ENCODE results near the gene RND1.

DNA sequence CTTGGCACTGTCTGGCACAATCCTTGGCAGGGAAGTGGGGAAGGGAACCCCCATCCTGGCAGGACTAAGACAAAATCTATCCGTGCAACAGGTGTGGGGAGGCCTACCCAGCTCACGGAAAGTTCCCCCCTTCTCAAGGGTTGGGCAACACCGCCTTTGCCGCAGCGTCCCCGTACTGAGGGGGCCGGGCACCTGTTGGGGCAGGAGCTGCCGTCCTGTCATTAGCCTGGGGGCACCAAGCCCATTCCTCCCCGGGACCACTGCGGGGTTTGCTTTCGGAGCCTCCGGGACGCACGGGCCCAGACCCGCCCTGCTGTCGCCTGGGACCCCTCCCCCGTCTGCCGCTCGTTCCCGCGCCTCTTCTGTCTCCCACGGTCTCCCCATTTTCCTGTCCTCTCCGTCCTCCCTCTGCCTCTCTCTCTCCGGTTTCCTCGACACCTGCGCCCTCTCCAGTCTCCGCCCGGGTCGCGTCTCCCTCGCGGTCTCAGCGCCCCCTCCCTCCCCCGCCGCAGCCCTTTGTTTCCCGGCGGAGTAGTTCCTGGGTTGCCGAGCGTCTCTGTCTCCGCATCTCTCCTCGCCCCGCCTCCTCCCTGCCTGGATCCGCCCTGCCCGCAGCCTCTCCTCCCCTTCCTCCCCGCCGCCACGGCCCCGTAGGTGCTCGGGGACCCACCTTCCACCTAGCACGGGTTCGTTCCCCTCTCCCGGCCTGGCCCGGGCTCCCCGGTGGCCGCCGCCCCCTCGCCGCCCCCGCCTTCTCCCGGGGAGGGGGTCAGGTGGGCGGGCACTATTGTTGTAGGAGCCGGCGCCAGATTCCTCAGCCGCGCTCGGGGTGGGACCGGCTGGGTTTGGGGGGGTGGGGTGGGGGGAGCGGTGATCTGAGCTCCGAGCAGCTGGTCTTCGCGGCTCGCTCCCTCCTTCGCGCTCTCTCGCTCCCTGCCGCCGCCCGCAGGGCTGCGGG is 47.5 kb downstream of the RND1 start, which contains the start of gene CACNB3:
- TF ChIP-seq, protein P1, sequence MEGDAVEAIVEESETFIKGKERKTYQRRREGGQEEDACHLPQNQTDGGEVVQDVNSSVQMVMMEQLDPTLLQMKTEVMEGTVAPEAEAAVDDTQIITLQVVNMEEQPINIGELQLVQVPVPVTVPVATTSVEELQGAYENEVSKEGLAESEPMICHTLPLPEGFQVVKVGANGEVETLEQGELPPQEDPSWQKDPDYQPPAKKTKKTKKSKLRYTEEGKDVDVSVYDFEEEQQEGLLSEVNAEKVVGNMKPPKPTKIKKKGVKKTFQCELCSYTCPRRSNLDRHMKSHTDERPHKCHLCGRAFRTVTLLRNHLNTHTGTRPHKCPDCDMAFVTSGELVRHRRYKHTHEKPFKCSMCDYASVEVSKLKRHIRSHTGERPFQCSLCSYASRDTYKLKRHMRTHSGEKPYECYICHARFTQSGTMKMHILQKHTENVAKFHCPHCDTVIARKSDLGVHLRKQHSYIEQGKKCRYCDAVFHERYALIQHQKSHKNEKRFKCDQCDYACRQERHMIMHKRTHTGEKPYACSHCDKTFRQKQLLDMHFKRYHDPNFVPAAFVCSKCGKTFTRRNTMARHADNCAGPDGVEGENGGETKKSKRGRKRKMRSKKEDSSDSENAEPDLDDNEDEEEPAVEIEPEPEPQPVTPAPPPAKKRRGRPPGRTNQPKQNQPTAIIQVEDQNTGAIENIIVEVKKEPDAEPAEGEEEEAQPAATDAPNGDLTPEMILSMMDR (IDR thresholded peaks at IDR 0.05): no peak
- TF ChIP-seq POLR2AphosphoS5 (IDR thresholded peaks at IDR 0.05; ENCODE audit: low read depth, low read length): peak; percentile 30; the same call in 1 of the 2 replicates
- TF ChIP-seq FOSL2 (IDR thresholded peaks at IDR 0.05; ENCODE audit: borderline replicate concordance, low read depth): no peak
- TF ChIP-seq, protein P2, sequence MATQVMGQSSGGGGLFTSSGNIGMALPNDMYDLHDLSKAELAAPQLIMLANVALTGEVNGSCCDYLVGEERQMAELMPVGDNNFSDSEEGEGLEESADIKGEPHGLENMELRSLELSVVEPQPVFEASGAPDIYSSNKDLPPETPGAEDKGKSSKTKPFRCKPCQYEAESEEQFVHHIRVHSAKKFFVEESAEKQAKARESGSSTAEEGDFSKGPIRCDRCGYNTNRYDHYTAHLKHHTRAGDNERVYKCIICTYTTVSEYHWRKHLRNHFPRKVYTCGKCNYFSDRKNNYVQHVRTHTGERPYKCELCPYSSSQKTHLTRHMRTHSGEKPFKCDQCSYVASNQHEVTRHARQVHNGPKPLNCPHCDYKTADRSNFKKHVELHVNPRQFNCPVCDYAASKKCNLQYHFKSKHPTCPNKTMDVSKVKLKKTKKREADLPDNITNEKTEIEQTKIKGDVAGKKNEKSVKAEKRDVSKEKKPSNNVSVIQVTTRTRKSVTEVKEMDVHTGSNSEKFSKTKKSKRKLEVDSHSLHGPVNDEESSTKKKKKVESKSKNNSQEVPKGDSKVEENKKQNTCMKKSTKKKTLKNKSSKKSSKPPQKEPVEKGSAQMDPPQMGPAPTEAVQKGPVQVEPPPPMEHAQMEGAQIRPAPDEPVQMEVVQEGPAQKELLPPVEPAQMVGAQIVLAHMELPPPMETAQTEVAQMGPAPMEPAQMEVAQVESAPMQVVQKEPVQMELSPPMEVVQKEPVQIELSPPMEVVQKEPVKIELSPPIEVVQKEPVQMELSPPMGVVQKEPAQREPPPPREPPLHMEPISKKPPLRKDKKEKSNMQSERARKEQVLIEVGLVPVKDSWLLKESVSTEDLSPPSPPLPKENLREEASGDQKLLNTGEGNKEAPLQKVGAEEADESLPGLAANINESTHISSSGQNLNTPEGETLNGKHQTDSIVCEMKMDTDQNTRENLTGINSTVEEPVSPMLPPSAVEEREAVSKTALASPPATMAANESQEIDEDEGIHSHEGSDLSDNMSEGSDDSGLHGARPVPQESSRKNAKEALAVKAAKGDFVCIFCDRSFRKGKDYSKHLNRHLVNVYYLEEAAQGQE (IDR thresholded peaks at IDR 0.05; ENCODE audit: low read depth, low read length): no peak
- no peak for TF ChIP-seq RCOR1 (IDR thresholded peaks at IDR 0.05; ENCODE audit: low read length)
- no peak for TF ChIP-seq EP300 (IDR thresholded peaks at IDR 0.05; ENCODE audit: borderline replicate concordance in 1 of 2, low read depth in 1 of 2, low read length in 1 of 2)
- TF ChIP-seq, protein P3, sequence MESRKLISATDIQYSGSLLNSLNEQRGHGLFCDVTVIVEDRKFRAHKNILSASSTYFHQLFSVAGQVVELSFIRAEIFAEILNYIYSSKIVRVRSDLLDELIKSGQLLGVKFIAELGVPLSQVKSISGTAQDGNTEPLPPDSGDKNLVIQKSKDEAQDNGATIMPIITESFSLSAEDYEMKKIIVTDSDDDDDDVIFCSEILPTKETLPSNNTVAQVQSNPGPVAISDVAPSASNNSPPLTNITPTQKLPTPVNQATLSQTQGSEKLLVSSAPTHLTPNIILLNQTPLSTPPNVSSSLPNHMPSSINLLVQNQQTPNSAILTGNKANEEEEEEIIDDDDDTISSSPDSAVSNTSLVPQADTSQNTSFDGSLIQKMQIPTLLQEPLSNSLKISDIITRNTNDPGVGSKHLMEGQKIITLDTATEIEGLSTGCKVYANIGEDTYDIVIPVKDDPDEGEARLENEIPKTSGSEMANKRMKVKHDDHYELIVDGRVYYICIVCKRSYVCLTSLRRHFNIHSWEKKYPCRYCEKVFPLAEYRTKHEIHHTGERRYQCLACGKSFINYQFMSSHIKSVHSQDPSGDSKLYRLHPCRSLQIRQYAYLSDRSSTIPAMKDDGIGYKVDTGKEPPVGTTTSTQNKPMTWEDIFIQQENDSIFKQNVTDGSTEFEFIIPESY (IDR thresholded peaks at IDR 0.05; ENCODE audit: borderline replicate concordance, low read depth): no peak
- TF ChIP-seq, protein P4, sequence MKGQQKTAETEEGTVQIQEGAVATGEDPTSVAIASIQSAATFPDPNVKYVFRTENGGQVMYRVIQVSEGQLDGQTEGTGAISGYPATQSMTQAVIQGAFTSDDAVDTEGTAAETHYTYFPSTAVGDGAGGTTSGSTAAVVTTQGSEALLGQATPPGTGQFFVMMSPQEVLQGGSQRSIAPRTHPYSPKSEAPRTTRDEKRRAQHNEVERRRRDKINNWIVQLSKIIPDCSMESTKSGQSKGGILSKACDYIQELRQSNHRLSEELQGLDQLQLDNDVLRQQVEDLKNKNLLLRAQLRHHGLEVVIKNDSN (IDR thresholded peaks at IDR 0.05; ENCODE audit: borderline replicate concordance, low read depth): no peak
- TF ChIP-seq, protein P5, sequence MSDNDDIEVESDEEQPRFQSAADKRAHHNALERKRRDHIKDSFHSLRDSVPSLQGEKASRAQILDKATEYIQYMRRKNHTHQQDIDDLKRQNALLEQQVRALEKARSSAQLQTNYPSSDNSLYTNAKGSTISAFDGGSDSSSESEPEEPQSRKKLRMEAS (IDR thresholded peaks at IDR 0.05; ENCODE audit: low read depth): 0 out of 2 replicates have a peak, but pooled peaks have one; percentile 14
- TF ChIP-seq FOXM1 (IDR thresholded peaks at IDR 0.05; ENCODE audit: low read depth): no peak
- no peak for TF ChIP-seq JUND (IDR thresholded peaks at IDR 0.05)

All from SK-N-SH (cell line).